ENCODE data around the gene EDARADD. TPM values are rescaled to one million over a fixed set of nuclear protein-coding genes. Genes with fewer than 3 reads are reported as not detected.

EDARADD gene
- total and polyA plus RNA-seq, 2 of the 8 experiments (the other 6 are each of a cell fraction or from before 2014, with no cell fraction given), result 3.4 to 6.1 TPM

DNA sequence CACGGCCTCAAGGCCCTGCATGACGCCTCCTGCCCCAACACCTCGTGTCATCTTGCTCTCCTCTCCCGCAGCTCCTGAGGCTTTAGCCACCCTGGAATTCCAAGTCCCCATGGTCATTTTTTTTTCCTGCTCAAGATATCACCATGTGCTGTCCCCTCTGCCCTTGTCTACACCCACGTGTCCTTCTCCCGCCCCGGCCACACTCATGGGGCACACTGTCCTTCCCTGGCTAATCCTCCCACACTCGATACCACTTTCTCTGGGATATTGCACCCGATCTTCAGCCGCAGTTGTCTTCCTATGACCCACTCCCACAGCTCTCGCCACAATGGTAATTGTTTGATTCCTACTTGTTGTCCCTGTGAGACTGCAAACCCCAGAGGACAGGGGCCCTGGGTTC is 100.0 kb downstream of the EDARADD start:
- H3K18ac ChIP-seq (ENCODE audit: extremely low read depth, low read length), result no peak overlapping the region
- no peaks in the 10 kb centered on the region for H3K27me3 ChIP-seq (replicated peaks in 1 of 4; ENCODE audit: control insufficient read depth in 3 of 4, extremely low read depth in 1 of 4, insufficient read depth in 3 of 4, low read length in 3 of 4)
- peaks cover 0 to 8% (median 2%) of the 10 kb centered on the region in 4 experiments; a peak in 3 of 7 replicates for H3K4me1 ChIP-seq (replicated peaks in 1 of 4; ENCODE audit: control insufficient read depth in 3 of 4, insufficient read depth in 4 of 4, low read length in 3 of 4)
- H3K36me3 ChIP-seq (ENCODE audit: control insufficient read depth in 2 of 4, insufficient read depth in 4 of 4, low read length in 3 of 4), result no peaks in the 10 kb centered on the region; a peak in 1 of 8 replicates
- H3K23ac ChIP-seq (ENCODE audit: insufficient read length), result no peak overlapping the region
- no peak overlapping the region for H2BK20ac ChIP-seq (ENCODE audit: low read length)
- no peak overlapping the region; a peak in 1 of 7 replicates for H3K9ac ChIP-seq (replicated peaks in 1 of 4; ENCODE audit: extremely low read depth in 1 of 4, low read depth in 3 of 4, low read length in 3 of 4)
- H3K23me2 ChIP-seq (ENCODE audit: low read depth, low read length), result no peaks in the 10 kb centered on the region; the same call in none of the 2 replicates
- H3K9me3 ChIP-seq (ENCODE audit: insufficient read depth in 2 of 2, low read depth in 1 of 2, low read length in 1 of 2), result no peaks in the 10 kb centered on the region
- no peak overlapping the region for H4K5ac ChIP-seq (ENCODE audit: insufficient read length, low read depth, low read length)
- no peak overlapping the region for H4K8ac ChIP-seq (ENCODE audit: extremely low read depth, insufficient read depth, low read length)
- no peak overlapping the region for H2AFZ ChIP-seq (ENCODE audit: low read length)
- H3K79me2 ChIP-seq (ENCODE audit: control insufficient read depth in 1 of 2, insufficient read depth in 2 of 2, low read length in 2 of 2), result no peaks in the 10 kb centered on the region
- H4K20me1 ChIP-seq (replicated peaks in 1 of 2; ENCODE audit: control insufficient read depth in 1 of 2, insufficient read depth in 2 of 2, low read length in 2 of 2), result no peaks in the 10 kb centered on the region
- no peak overlapping the region for H3K56ac ChIP-seq (replicated peaks; ENCODE audit: insufficient read length, low read depth, low read length)
- peak overlapping the region; percentile 74 for H3K4ac ChIP-seq (replicated peaks; ENCODE audit: insufficient read length, low read depth, low read length)
- ChIA-PET CTCF (ENCODE audit: partially characterized antibody) (interaction anchor here (0.8 kb wide), 1 partner anchor 22 kb away, joined by 3 read pairs; no protein-coding TSS in a partner anchor), POLR2A (ENCODE audit: partially characterized antibody) (no interaction called here)
- no peak overlapping the region for H3K14ac ChIP-seq (ENCODE audit: insufficient read length)
- H2BK15ac ChIP-seq (ENCODE audit: low read length), result no peak overlapping the region
- H3K79me1 ChIP-seq (ENCODE audit: low read depth, low read length), result no peaks in the 10 kb centered on the region
- H3K27ac ChIP-seq (ENCODE audit: low read depth, low read length), result no peak overlapping the region
- H2BK120ac ChIP-seq (replicated peaks; ENCODE audit: low read depth, low read length), result no peak overlapping the region
- H4K91ac ChIP-seq (replicated peaks; ENCODE audit: insufficient read length, low read length), result peak overlapping the region; percentile 58
- H2BK5ac ChIP-seq (ENCODE audit: low read depth, low read length), result no peak overlapping the region
- peak overlapping the region; percentile 25; the same call in 1 of the 2 replicates for H2AK5ac ChIP-seq (ENCODE audit: low read depth, low read length)
- H2BK12ac ChIP-seq (ENCODE audit: low read depth, low read length), result peak overlapping the region; percentile 56; the same call in 1 of the 2 replicates
- no peak overlapping the region for H3K4me3 ChIP-seq (ENCODE audit: extremely low read depth in 1 of 4, insufficient read depth in 2 of 4, low read depth in 3 of 4, low read length in 4 of 4)
- DNase-seq (ENCODE audit: low read depth in 1 of 2, low spot score in 2 of 2) (no peak), FAIRE-seq (no peak)
- no peak overlapping the region for H3K4me2 ChIP-seq (ENCODE audit: insufficient read depth in 1 of 2, low read depth in 2 of 2, low read length in 2 of 2)
- WGBS, 2 experiments (ENCODE audit: extremely low coverage in 1 of 2, insufficient coverage in 1 of 2, insufficient read length in 1 of 2, insufficient replicate concordance in 2 of 2, low coverage in 1 of 2, low lambda C conversion rate in 2 of 2, missing lambda C conversion rate in 1 of 2), result 92% methylated on average over 11 of the region's 11 CpGs; no CpG with 5 or more reads in 1 of the 2 experiments
- no peak for TF ChIP-seq CTBP2 (IDR thresholded peaks at IDR 0.05; ENCODE audit: borderline replicate concordance, insufficient read depth, insufficient read length, low read length)
- no peak for TF ChIP-seq CEBPB (IDR thresholded peaks at IDR 0.05; ENCODE audit: low read depth, low read length)
- no peak for TF ChIP-seq GTF2F1 (IDR thresholded peaks at IDR 0.05; ENCODE audit: borderline replicate concordance, low read depth, low read length)
